HepG2 (cell line): Measurements from ENCODE around the gene ABHD13. TPM values are rescaled to one million over a fixed set of nuclear protein-coding genes. Genes with fewer than 3 reads are reported as not detected.

Experiments
- ATAC-seq: fragments of 200-7000 bp; cut with Tn5 transposase; 3 replicates; pipeline ENCODE4 v1.9.1; 2020; ENCODE audit warnings: mild to moderate bottlenecking, moderate library complexity
- BruUV-seq: library from RNA; stranded (reverse); fragments of 400-500 nt; replicated peaks from 2 replicates; lab custom pipeline; 2021; lab: Mats Ljungman, UMichigan
- CTCF ChIA-PET: fragments of 300-600 bp; formaldehyde crosslinking; extraction: SDS; loops from one replicate; lab custom pipeline; 2021; ENCODE audit warnings: low total read pairs, inconsistent platforms, low intra/inter-chr PET ratio; lab: Yijun Ruan, JAX
- POLR2A ChIA-PET: fragments of 350-600 bp; sonication (Branson Sonifier 250); formaldehyde crosslinking; loops from one replicate; lab custom pipeline; 2020; ENCODE audit warnings: antibody characterized with exemption, inconsistent platforms; lab: Yijun Ruan, JAX
- DNase-seq: peaks from one replicate; pipeline ENCODE4 v3.0.0-alpha.2; 2015; ENCODE audit warnings: low spot score
- FAIRE-seq: peaks from 3 replicates; lab custom pipeline; 2011; peaks lifted over from hg19 to GRCh38; lab: Jason Lieb, UNC
- H2AFZ ChIP-seq: one replicate; pipeline ENCODE4 v1.6.1; 2011; ENCODE audit warnings: low read length, inconsistent platforms
- H3K27ac ChIP-seq: fragments of 300-600 bp; 3 replicates; pipeline ENCODE4 v1.8.0; 2011; ENCODE audit warnings: mixed run types, mild to moderate bottlenecking, mixed read lengths, low read length, inconsistent platforms; ENCODE audit not compliant: insufficient read depth; ENCODE audit errors: extremely low read length
- H3K27me3 ChIP-seq, 2 experiments: fragments of 200-600 bp in 1 of 2; 2 replicates in 1 of 2; 3 replicates in 1 of 2; pipeline versions ENCODE4 v1.6.0 to v1.8.0; 2011; ENCODE audit warnings: low read length in 2 of 2, mild to moderate bottlenecking in 2 of 2, moderate library complexity in 2 of 2, inconsistent platforms in 1 of 2; ENCODE audit not compliant: insufficient read depth in 2 of 2, control insufficient read depth in 1 of 2
- H3K36me3 ChIP-seq, 2 experiments: fragments of 200-600 bp in 1 of 2; replicated peaks in 1 of 2; 2 replicates in 1 of 2; 3 replicates in 1 of 2; pipeline versions ENCODE4 v1.5.1 to v1.8.0; 2011; ENCODE audit warnings: low read length in 2 of 2, inconsistent platforms in 1 of 2; ENCODE audit not compliant: insufficient read depth in 2 of 2, control insufficient read depth in 1 of 2
- H3K4me1 ChIP-seq: 2 replicates; pipeline ENCODE4 v1.5.1; 2012; ENCODE audit warnings: low read length, inconsistent platforms; ENCODE audit not compliant: insufficient read depth
- H3K4me2 ChIP-seq: 2 replicates; pipeline ENCODE4 v1.6.0; 2011; ENCODE audit warnings: low read depth, low read length, inconsistent platforms
- H3K4me3 ChIP-seq, 3 experiments: fragments of 200-600 bp in 1 of 3; sonication (generic), shearing (Covaris generic) in 1 of 3; replicated peaks in 1 of 3; 2 replicates each; pipeline ENCODE4 v1.5.1; 2011 to 2016; ENCODE audit warnings: low read length in 3 of 3, inconsistent platforms in 2 of 3, low read depth in 2 of 3, mild to moderate bottlenecking in 2 of 3, control low read depth in 1 of 3, mixed read lengths in 1 of 3; ENCODE audit not compliant: insufficient read depth in 1 of 3
- H3K79me2 ChIP-seq: one replicate; pipeline ENCODE4 v1.6.1; 2011; ENCODE audit warnings: low read length, inconsistent platforms; ENCODE audit not compliant: insufficient read depth
- H3K9ac ChIP-seq: 2 replicates; pipeline ENCODE4 v1.6.0; 2011; ENCODE audit warnings: mild to moderate bottlenecking, low read depth, low read length, inconsistent platforms; ENCODE audit not compliant: insufficient read depth
- H3K9me3 ChIP-seq: 2 replicates; pipeline ENCODE4 v1.5.1; 2012; ENCODE audit warnings: mild to moderate bottlenecking, low read length
- H4K20me1 ChIP-seq: 2 replicates; pipeline ENCODE4 v1.6.0; 2011; ENCODE audit warnings: inconsistent platforms, mild to moderate bottlenecking, low read length, moderate library complexity; ENCODE audit not compliant: insufficient read depth
- AKAP8 ChIP-seq: sonication (generic); formaldehyde crosslinking; IDR thresholded peaks from 2 replicates; pipeline ENCODE4 v1.5.1; 2020; ENCODE audit warnings: mild to moderate bottlenecking, missing genetic modification reagents
- BCL3 ChIP-seq: sonication (generic); formaldehyde crosslinking; IDR thresholded peaks from 2 replicates; pipeline ENCODE4 v1.5.1; 2020; ENCODE audit warnings: mild to moderate bottlenecking, missing genetic modification reagents, moderate library complexity
- KAT2B ChIP-seq: fragments of 150-350 bp; IDR thresholded peaks from 2 replicates; pipeline ENCODE4 v1.6.1; 2014; ENCODE audit warnings: low read depth, low read length, borderline replicate concordance
- MED13 ChIP-seq: sonication (generic); formaldehyde crosslinking; IDR thresholded peaks from 2 replicates; pipeline ENCODE4 v1.5.0; 2020; ENCODE audit warnings: missing genetic modification reagents
- ZBTB49 ChIP-seq: sonication (generic); formaldehyde crosslinking; IDR thresholded peaks from 2 replicates; pipeline ENCODE4 v1.4.0; 2020; ENCODE audit warnings: missing genetic modification reagents, borderline replicate concordance
- ZNF17 ChIP-seq: sonication (generic); formaldehyde crosslinking; IDR thresholded peaks from 2 replicates; pipeline ENCODE4 v1.5.0; 2020; ENCODE audit warnings: mild to moderate bottlenecking, missing genetic modification reagents
- ZNF282 ChIP-seq: fragments of 450-650 bp; IDR thresholded peaks from 2 replicates; pipeline ENCODE4 v1.6.1; 2018; ENCODE audit not compliant: partially characterized antibody
- ZNF382 ChIP-seq: sonication (generic); formaldehyde crosslinking; IDR thresholded peaks from 2 replicates; pipeline ENCODE4 v1.5.0; 2020; ENCODE audit warnings: missing genetic modification reagents, mild to moderate bottlenecking, borderline replicate concordance
- ZNF460 ChIP-seq: sonication (generic); formaldehyde crosslinking; IDR thresholded peaks from 2 replicates; pipeline ENCODE4 v1.5.1; 2020; ENCODE audit warnings: missing genetic modification reagents, mild to moderate bottlenecking, borderline replicate concordance
- ZNF597 ChIP-seq: sonication (generic); formaldehyde crosslinking; IDR thresholded peaks from 2 replicates; pipeline ENCODE4 v1.5.0; 2020; ENCODE audit warnings: missing genetic modification reagents
- ZNF709 ChIP-seq: sonication (generic); formaldehyde crosslinking; IDR thresholded peaks from 2 replicates; pipeline ENCODE4 v1.5.0; 2020; ENCODE audit warnings: mild to moderate bottlenecking, missing genetic modification reagents
- ZNF781 ChIP-seq: sonication (generic); formaldehyde crosslinking; IDR thresholded peaks from 2 replicates; pipeline ENCODE4 v1.5.1; 2020; ENCODE audit warnings: borderline replicate concordance, mild to moderate bottlenecking, missing genetic modification reagents; ENCODE audit errors: not compliant biosample characterization
- ZNF784 ChIP-seq: sonication (generic); formaldehyde crosslinking; IDR thresholded peaks from 2 replicates; pipeline ENCODE4 v1.5.1; 2020; ENCODE audit warnings: missing genetic modification reagents, mild to moderate bottlenecking, borderline replicate concordance
- ZNF792 ChIP-seq: IDR thresholded peaks from 2 replicates; pipeline ENCODE4 v1.6.1; 2016
- WGBS: methylation state at CpG from one replicate; pipeline ENCODE4 v1.1.6; 2017; ENCODE audit warnings: low lambda C conversion rate; 5-methylcytosine and 5-hydroxymethylcytosine counted together
- in situ Hi-C: cut with HindIII; loops from 2 replicates; pipeline ENCODE4 v1.10.0; 2017; ENCODE audit warnings: low pct_unique_long_range_greater_than_20kb; ENCODE audit not compliant: extremely low pct_ligation_motif_present
- intact Hi-C: fragments of 100-400 bp; cut with micrococcal nuclease; formaldehyde crosslinking; loops from one replicate; pipeline ENCODE4 v1.10.0; 2022; ENCODE audit not compliant: unreplicated experiment
- polyA plus RNA-seq, 8 experiments: library from polyadenylated mRNA; depleted of rRNA in 3 of 8; stranded (reverse) in 7 of 8; unstranded in 1 of 8; fragments of >200 nt; fragmentation: Illumina TruSeq in 4 of 8; extraction: Trizol in 4 of 8; gene quantifications; 2 replicates each; pipeline versions ENCODE4 v1.2.1 to v1.2.3, GENCODE V29; 2011 to 2016; ENCODE audit warnings: low read depth in 4 of 8, missing spikeins in 1 of 8, mixed read lengths in 1 of 8; ENCODE audit not compliant: insufficient read depth in 1 of 8
- total RNA-seq, 5 experiments: library from RNA; depleted of rRNA; stranded (reverse); fragments of >200 nt; fragmentation: Illumina TruSeq; extraction: Trizol; gene quantifications; 2 replicates each; pipeline ENCODE4 v1.2.3, GENCODE V29; 2016; ENCODE audit warnings: low read depth in 1 of 5

Gene ABHD13
- total and polyA plus RNA-seq, 2 of the 13 experiments (the other 11 are each of a cell fraction or from before 2014, with no cell fraction given) = 4.3 to 6.2 TPM

GRCh38 chr13:108195146-108195545 lies 23.0 kb upstream of the ABHD13 start:
- ChIA-PET CTCF (no interaction called here), POLR2A (no interaction called here)
- Histone ChIP-seq H3K79me2 (no peaks in the 10 kb centered on the region), H3K4me2 (no peak overlapping the region), H3K27me3 (no peaks in the 10 kb centered on the region; a peak in 1 of 5 replicates), H2AFZ (no peak overlapping the region), H4K20me1 (no peaks in the 10 kb centered on the region), H3K9ac (no peak overlapping the region), H3K9me3 (no peaks in the 10 kb centered on the region), H3K27ac (no peak overlapping the region), H3K4me1 (no peaks in the 10 kb centered on the region), H3K4me3 (no peak overlapping the region), H3K36me3 (no peaks in the 10 kb centered on the region)
- in situ Hi-C loops = no loop called here
- BruUV-seq = no TSS peak
- ATAC-seq (no peak), DNase-seq (no peak), FAIRE-seq (no peak)
- intact Hi-C loops = no loop called here
- TF ChIP-seq ZNF460 (CRISPR knock-in tag) = no peak
- no peak for TF ChIP-seq ZNF17 (CRISPR knock-in tag)
- TF ChIP-seq ZNF781 = no peak
- 0% methylated on average over 1 of the region's 1 CpG for WGBS

- in situ Hi-C loops = no loop called here
- Histone ChIP-seq H3K4me2 (no peak overlapping the region), H3K4me1 (no peaks in the 10 kb centered on the region), H3K9ac (no peak overlapping the region), H2AFZ (no peak overlapping the region), H3K36me3 (no peaks in the 10 kb centered on the region), H3K27me3 (no peaks in the 10 kb centered on the region; a peak in 1 of 5 replicates), H3K4me3 (no peak overlapping the region), H4K20me1 (no peaks in the 10 kb centered on the region), H3K9me3 (no peaks in the 10 kb centered on the region), H3K79me2 (no peaks in the 10 kb centered on the region), H3K27ac (no peak overlapping the region)
- DNase-seq (no peak), ATAC-seq (no peak), FAIRE-seq (no peak)
- BruUV-seq = no TSS peak
- CTCF ChIA-PET = no interaction called here
- POLR2A ChIA-PET = no interaction called here
- WGBS = 60% methylated on average over 3 of the region's 5 CpGs
- intact Hi-C loops = no loop called here
- no peak for TF ChIP-seq ZNF709 (CRISPR knock-in tag)
- no peak for TF ChIP-seq ZNF382 (CRISPR knock-in tag)
- no peak for TF ChIP-seq MED13 (CRISPR knock-in tag)
- no peak for TF ChIP-seq ZNF784 (CRISPR knock-in tag)
- no peak for TF ChIP-seq ZNF597 (CRISPR knock-in tag)
- TF ChIP-seq ZNF792 (CRISPR knock-in tag) = no peak
- no peak for TF ChIP-seq KAT2B
- TF ChIP-seq ZBTB49 = no peak
- TF ChIP-seq ZNF282 = no peak
- TF ChIP-seq AKAP8 (CRISPR knock-in tag) = no peak
- no peak for TF ChIP-seq BCL3
These were observed 22.3 kb upstream of the ABHD13 start for GRCh38 chr13:108195861-108196260.
